Raji (cell line): ENCODE data around the gene ATP8B4.

Source experiments
- POLR2A ChIP-seq: IDR thresholded peaks from 2 replicates; pipeline ENCODE4 v1.6.1; 2011; ENCODE audit warnings: low read depth, low read length, control low read depth; ENCODE audit not compliant: insufficient read depth

ATP8B4 gene

GRCh38 chr15:49978121-49978520, 140.9 kb downstream of the ATP8B4 start:
- TF ChIP-seq POLR2A: no peak

- no peak for TF ChIP-seq POLR2A
Observed at GRCh38 chr15:49977306-49977705, 141.7 kb downstream of the ATP8B4 start.

- no peak for TF ChIP-seq POLR2A
Observed at GRCh38 chr15:49964551-49964950, 154.5 kb downstream of the ATP8B4 start.

GRCh38 chr15:49964061-49964460, 155.0 kb downstream of the ATP8B4 start:
- TF ChIP-seq POLR2A: no peak

GRCh38 chr15:49962044-49962602, 156.9 kb downstream of the ATP8B4 start:
- TF ChIP-seq POLR2A: no peak

- TF ChIP-seq POLR2A: no peak
Observed at GRCh38 chr15:49953421-49953820, 165.6 kb downstream of the ATP8B4 start.

- no peak for TF ChIP-seq POLR2A
Observed at GRCh38 chr15:49946681-49947080, 172.4 kb downstream of the ATP8B4 start.

GRCh38 chr15:49934487-49934886, 184.5 kb downstream of the ATP8B4 start:
- TF ChIP-seq POLR2A: no peak

GRCh38 chr15:49927189-49927861, 191.7 kb downstream of the ATP8B4 start:
- TF ChIP-seq POLR2A: no peak

- no peak for TF ChIP-seq POLR2A
Observed at GRCh38 chr15:49926740-49927139, 192.3 kb downstream of the ATP8B4 start.

GRCh38 chr15:49923671-49924070, 195.4 kb downstream of the ATP8B4 start:
- TF ChIP-seq POLR2A: no peak

GRCh38 chr15:49919034-49919433, 200.0 kb downstream of the ATP8B4 start:
- no peak for TF ChIP-seq POLR2A

- no peak for TF ChIP-seq POLR2A
Observed at GRCh38 chr15:49918121-49918520, 200.9 kb downstream of the ATP8B4 start.

- TF ChIP-seq POLR2A: no peak
Observed at GRCh38 chr15:49916998-49917397, 202.0 kb downstream of the ATP8B4 start.

- TF ChIP-seq POLR2A: no peak
Observed at GRCh38 chr15:49915822-49916221, 203.2 kb downstream of the ATP8B4 start.

GRCh38 chr15:49908933-49909295, 210.1 kb downstream of the ATP8B4 start:
- TF ChIP-seq POLR2A: no peak
